Activated CD8-positive, alpha-beta T cell treated with anti-CD3 and anti-CD28 coated beads for 36 hours (primary cell): ENCODE results near the gene ZFHX3. TPM values are rescaled to one million over a fixed set of nuclear protein-coding genes. Genes with fewer than 3 reads are reported as not detected.

ENCODE experiments used
- ATAC-seq: fragments of 200-7000 bp; cut with Tn5 transposase; one replicate; pipeline ENCODE4 v1.10.0; 2021; ENCODE audit warnings: mild to moderate bottlenecking, moderate library complexity
- CTCF ChIA-PET: fragments of 350-600 bp; sonication (Branson Sonifier 250); formaldehyde crosslinking; loops from one replicate; lab custom pipeline; 2021; ENCODE audit warnings: antibody characterized with exemption; lab: Charles Lee
- POLR2A ChIA-PET: fragments of 350-600 bp; sonication (Branson Sonifier 250); formaldehyde crosslinking; loops from one replicate; lab custom pipeline; 2021; ENCODE audit warnings: antibody characterized with exemption; lab: Charles Lee
- DNase-seq: peaks from one replicate; pipeline ENCODE4 v3.0.0-alpha.2; 2020
- H3K27ac Mint-ChIP-seq: one replicate; pipeline ENCODE4 v1.8.0; 2021; ENCODE audit warnings: mild to moderate bottlenecking, mixed read lengths
- H3K27me3 Mint-ChIP-seq: one replicate; pipeline ENCODE4 v1.8.0; 2021; ENCODE audit warnings: mixed read lengths
- H3K36me3 Mint-ChIP-seq: one replicate; pipeline ENCODE4 v1.8.0; 2021; ENCODE audit warnings: low read depth, mixed read lengths
- H3K4me1 Mint-ChIP-seq: one replicate; pipeline ENCODE4 v1.8.0; 2021; ENCODE audit warnings: low read depth, mixed read lengths
- H3K4me3 Mint-ChIP-seq: one replicate; pipeline ENCODE4 v1.8.0; 2021; ENCODE audit warnings: mild to moderate bottlenecking, moderate library complexity, mixed read lengths
- H3K9me3 Mint-ChIP-seq: one replicate; pipeline ENCODE4 v1.8.0; 2021; ENCODE audit warnings: mixed read lengths
- CTCF ChIP-seq: fragments of 200-600 bp; IDR thresholded peaks from one replicate; pipeline ENCODE4 v1.8.0; 2022; ENCODE audit warnings: antibody characterized with exemption, mild to moderate bottlenecking
- intact Hi-C: fragments of 100-400 bp; cut with micrococcal nuclease; formaldehyde crosslinking; loops from one replicate; pipeline ENCODE4 v1.10.0; 2022
- total RNA-seq, 2 experiments: library from RNA; stranded (reverse); gene quantifications; one replicate each; pipeline ENCODE4 v1.2.3, GENCODE V29; 2021

ZFHX3 gene
- total RNA-seq, 2 experiments from 2014 or later = 0.16 to 0.25 TPM

- ATAC-seq (no peak), DNase-seq (no peak)
- peaks cover 6% of the 10 kb centered on the region for H3K36me3 Mint-ChIP-seq
- no peak overlapping the region for H3K27ac Mint-ChIP-seq
- TF ChIP-seq CTCF = no peak
- H3K4me1 Mint-ChIP-seq = peaks cover 7% of the 10 kb centered on the region
- no peaks in the 10 kb centered on the region for H3K9me3 Mint-ChIP-seq
- CTCF ChIA-PET = interaction anchor here (1.1 kb wide), 1 partner anchor 9 kb away, joined by 3 read pairs; no protein-coding TSS in a partner anchor
- no peak overlapping the region for H3K4me3 Mint-ChIP-seq
- POLR2A ChIA-PET = no interaction called here
- intact Hi-C loops = no loop called here
- H3K27me3 Mint-ChIP-seq = no peaks in the 10 kb centered on the region
Measured at GRCh38 chr16:72768591-72768990, 279.3 kb downstream of the ZFHX3 start.

GRCh38 chr16:72766506-72766905 lies 281.4 kb downstream of the ZFHX3 start:
- POLR2A ChIA-PET = no interaction called here

GRCh38 chr16:72764015-72764654 lies 283.8 kb downstream of the ZFHX3 start:
- intact Hi-C loops = no loop called here
- no peaks in the 10 kb centered on the region for H3K36me3 Mint-ChIP-seq
- no peak for TF ChIP-seq CTCF
- peaks cover 6% of the 10 kb centered on the region for H3K4me1 Mint-ChIP-seq
- DNase-seq = no peak
- H3K27me3 Mint-ChIP-seq = no peaks in the 10 kb centered on the region
- CTCF ChIA-PET = no interaction called here
- no peak for ATAC-seq
- H3K4me3 Mint-ChIP-seq = no peak overlapping the region
- no peak overlapping the region for H3K27ac Mint-ChIP-seq
- POLR2A ChIA-PET = no interaction called here
- no peaks in the 10 kb centered on the region for H3K9me3 Mint-ChIP-seq

More at GRCh38 chr16:72766506-72766905, 281.4 kb downstream of the ZFHX3 start:
- Mint-ChIP-seq H3K36me3 (peaks cover 3% of the 10 kb centered on the region), H3K4me1 (peaks cover 7% of the 10 kb centered on the region), H3K4me3 (no peak overlapping the region), H3K9me3 (no peaks in the 10 kb centered on the region), H3K27ac (no peak overlapping the region), H3K27me3 (no peaks in the 10 kb centered on the region)
- CTCF ChIA-PET = no interaction called here
- ATAC-seq = no peak
- no peak for DNase-seq
- no peak for TF ChIP-seq CTCF
- intact Hi-C loops = no loop called here

GRCh38 chr16:72760581-72760980 lies 287.3 kb downstream of the ZFHX3 start:
- CTCF ChIA-PET = interaction anchor here (0.9 kb wide), 1 partner anchor 72 kb away, joined by 3 read pairs; no protein-coding TSS in a partner anchor

More at GRCh38 chr16:72760581-72760980, 287.3 kb downstream of the ZFHX3 start:
- Mint-ChIP-seq H3K36me3 (no peaks in the 10 kb centered on the region), H3K4me1 (no peaks in the 10 kb centered on the region), H3K4me3 (no peak overlapping the region), H3K9me3 (peaks cover 6% of the 10 kb centered on the region), H3K27ac (no peak overlapping the region), H3K27me3 (no peaks in the 10 kb centered on the region)
- no peak for DNase-seq
- intact Hi-C loops = no loop called here
- ATAC-seq = no peak
- no peak for TF ChIP-seq CTCF
- POLR2A ChIA-PET = interaction anchor here (1.4 kb wide), 1 partner anchor 30 kb away, joined by 3 read pairs; no protein-coding TSS in a partner anchor
